Eye (tissue), 1 donor: ENCODE measurements around the gene SLC10A7.
A peak's percentile ranks its signal among the peaks of the same experiment; 100 is the strongest.

Experiments used
- DNase-seq: peaks from one replicate; pipeline ENCODE4 v3.0.0-alpha.2; 2015

The SLC10A7 gene, protein sequence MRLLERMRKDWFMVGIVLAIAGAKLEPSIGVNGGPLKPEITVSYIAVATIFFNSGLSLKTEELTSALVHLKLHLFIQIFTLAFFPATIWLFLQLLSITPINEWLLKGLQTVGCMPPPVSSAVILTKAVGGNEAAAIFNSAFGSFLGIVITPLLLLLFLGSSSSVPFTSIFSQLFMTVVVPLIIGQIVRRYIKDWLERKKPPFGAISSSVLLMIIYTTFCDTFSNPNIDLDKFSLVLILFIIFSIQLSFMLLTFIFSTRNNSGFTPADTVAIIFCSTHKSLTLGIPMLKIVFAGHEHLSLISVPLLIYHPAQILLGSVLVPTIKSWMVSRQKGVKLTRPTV

DNA sequence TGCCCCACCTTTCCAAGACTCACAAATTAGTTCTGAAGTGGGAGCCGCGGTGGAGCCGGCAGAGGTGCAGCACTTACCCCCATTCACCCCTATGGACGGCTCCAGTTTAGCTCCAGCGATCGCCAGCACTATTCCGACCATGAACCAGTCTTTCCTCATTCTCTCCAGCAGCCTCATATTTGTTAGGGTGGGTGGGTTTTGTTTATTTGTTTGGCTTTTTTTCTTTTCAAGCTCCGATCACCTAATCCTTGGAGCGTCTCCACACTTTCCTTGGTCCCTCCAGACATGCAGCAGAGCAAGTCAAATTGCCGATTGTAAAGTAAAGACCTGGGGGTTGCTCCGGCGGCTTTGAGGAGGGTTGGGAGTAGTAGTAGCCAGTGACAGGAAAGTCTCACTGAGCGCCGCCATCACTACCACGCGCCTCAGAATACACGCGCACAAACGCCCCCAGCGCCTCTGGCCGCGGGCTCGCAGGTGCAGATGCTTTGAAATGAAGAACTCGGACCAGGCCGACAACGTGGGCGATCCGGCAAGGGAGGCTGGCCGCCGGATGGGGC lies at the start of gene SLC10A7:
Gene SLC10A7 (minus strand): TSS at position 400 of the 557 bp plus-strand sequence. CDS start 223 bp downstream, at position 177.
- peak; percentile 93 for DNase-seq

DNA sequence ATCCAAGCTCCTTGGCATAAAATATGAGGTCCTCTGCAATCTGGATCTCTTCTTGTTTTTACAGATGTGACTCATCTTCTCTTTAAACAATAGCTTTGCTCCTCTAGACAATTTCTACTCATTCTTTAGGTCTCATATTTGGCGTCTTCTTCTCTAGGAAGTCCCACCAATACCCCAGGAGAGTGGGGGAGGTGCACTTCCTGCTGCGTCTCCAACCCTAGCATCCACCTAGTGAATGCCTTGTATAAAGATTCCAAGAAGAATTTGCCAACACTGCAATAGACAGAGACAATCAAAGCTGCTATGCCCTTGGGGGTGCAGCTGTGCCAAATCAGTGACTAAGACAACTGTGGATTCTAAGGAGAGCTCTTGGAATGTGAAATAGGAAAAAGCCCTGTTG lies 45.7 kb upstream of the SLC10A7 start:
- no peak for DNase-seq

DNA sequence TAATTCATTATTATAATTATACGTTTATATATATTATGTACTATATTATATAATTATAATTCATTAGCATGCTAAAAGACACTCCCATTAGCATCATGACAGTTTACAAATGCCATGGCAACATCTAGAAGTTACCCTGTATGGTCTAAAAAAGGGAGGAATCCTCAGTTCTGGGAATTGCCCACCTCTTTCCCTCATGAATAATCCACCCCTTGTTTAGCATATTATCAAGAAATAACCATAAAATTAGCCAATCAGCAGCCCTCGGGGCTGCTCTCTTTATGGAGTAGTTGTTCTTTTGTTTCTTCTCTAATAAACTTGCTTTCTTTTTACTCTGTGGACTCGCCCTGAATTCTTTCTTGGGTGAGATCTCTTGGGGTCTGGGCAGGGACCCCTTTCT lies 42.8 kb upstream of the SLC10A7 start:
- DNase-seq, result no peak

DNA sequence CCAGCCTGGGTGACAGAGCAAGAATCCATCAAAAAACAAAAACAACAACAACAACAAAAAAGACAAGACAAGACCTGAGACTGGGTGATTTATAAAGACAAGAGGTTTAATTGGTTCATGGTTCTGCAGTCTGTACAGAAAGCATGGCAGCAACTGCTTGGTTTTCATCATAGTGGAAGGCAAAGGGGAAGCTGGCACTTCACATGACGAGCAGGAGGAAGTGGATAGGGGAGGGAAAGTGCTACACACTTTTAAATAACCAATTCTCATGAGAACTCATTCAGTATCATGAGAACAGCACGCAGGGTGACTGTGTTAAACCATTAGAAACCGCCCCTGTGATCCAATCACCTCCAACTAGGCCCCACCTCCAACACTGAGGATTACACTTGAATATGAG lies 28.4 kb upstream of the SLC10A7 start:
- DNase-seq, result peak; percentile 6

DNA sequence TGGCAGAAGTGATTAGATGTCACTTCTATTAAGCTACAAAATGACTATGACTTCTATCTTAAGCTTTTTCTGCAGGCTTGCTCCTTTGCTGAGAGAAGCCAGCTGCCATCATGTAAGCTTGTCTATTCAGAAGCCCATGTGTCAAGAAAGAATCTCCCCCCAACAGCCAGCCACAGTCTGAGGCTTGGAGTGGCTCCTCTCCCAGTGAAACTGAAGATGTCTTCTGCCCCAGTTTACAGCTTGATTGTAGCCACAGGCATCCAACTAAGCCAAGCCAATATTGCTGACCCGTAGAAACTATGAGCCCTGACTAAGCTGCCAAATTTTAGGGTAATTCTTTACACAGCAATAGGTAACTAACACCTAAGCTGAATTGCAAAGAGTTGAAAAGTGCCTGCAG lies 26.7 kb upstream of the SLC10A7 start:
- no peak for DNase-seq

DNA sequence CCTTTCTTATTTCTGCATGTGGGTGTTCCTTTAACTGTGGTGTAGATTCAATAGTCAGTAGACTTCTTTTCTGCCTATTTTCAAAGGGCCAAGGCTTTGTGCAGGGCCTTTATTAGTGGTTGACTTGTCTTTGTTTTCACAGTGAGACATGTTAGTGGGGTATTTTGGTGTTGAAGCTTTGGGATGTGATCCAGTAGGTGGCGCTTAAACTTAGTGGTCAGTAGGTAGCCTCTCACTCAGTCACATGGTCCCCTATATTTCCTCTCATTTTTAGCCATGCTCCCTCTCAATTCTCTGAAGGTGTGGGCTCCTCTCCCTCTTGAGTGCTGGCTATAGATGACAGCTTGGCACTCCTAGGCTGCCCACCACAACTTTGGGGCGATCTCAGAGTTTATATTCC lies 23.4 kb upstream of the SLC10A7 start:
- no peak for DNase-seq

DNA sequence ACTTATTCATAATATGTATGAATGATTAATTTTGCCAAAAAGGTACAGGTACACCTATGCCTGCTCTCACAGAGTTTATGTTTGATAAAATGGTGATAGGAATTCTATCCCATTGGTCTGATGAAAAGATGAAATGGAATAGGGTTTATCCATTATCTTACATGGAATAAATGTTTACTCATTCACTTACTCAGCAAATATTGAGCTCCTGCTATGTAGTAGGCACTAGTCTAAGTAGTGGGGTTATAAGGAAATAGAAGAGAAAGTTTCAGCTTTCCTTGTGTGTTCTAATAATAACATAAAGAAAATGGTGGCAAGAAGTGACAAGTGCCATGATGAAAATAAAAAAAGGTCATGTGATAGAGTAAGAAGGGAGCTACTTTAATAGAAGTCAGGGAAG lies 12.4 kb upstream of the SLC10A7 start:
- no peak for DNase-seq

DNA sequence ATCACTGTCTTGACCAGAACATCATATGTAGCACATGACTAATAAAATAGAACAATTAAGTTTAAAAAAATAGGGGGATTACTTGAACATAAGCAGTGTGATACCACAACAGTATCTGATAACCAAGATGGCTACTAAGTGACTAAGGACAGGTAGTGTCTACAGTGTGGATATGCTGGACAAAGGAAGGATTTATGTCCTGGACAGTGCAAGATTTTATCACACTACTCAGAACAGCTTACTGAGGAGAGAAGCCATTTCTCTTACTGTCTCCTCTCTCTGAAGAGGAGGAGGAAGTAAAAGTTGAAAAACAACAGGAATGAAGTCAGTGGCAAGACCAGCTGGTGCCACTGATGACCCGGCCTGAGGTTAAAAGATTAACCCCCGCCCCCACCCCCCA lies 4.0 kb upstream of the SLC10A7 start:
- DNase-seq, result no peak

DNA sequence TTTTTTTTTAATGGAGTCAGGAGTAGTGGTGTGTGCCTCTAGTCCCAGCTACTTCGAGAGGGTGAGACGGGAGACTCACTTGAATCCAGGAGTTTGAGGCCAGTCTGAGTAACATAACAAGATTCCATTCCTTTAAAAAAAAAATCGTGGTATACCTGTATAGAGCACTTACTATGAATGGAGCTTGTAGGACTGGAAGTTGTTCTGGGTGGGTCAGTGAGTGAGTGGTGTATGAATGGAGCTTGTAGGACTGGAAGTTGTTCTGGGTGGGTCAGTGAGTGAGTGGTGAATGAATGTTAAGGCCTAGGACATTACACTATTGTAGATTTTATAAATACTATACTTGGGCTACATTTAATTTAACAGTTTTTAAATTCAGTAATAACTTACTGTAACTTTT lies 2.9 kb upstream of the SLC10A7 start:
- DNase-seq, result no peak

DNA sequence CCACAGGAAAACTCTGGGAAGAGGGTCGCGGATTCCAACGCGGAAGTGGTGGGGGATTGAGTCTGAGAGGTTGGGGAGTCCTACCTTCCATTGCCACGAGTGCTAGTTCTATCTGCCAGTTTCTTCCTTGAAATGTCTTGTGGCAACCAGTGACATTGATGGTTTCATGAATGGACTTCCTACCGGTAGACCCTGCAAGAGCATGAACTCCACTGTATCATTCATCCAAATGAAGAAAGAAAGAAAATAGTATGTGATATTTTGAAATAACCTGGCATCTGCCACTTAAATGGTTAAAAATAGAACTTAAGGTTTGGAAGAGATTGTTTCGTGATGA lies 1.1 kb upstream of the SLC10A7 start:
- no peak for DNase-seq

DNA sequence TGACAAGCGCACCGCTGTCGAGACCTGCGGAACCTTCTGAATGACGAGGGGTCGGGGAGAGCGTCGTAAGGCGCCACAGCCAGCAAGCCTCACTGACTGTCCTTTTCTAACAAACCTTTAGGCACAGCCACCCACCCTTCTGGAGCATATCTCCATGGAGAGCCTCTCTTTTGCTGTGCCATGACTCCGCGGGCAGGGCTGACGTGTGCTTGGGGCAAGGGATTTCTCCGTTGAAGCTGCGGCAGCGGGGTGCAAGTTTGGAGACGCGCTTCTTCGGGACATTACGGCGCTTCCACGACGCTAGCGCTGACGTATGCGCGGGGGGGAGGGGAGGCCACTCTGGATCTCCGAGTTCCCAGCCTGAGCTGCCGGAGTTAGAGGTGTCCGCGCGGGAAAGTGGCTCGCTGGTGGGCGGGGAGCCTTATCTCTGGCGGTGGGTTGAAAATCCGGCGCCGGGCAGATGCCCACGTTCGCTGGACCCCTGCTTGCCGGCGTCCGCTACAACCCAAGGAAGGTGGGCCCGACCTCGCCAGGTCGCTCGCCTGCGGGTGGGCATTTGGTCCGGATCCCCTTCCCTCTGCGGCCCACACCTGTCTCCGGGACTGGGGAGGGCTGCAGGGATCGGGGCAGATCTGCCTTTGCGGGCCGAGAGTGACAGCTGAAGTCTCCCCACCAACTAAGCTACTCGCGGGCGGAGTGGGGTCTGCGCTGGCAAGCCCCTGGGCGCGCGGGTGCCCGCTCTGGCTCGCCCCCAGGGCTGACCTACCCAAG lies 543 bp upstream of the SLC10A7 start:
- DNase-seq, result peak; percentile 97

DNA sequence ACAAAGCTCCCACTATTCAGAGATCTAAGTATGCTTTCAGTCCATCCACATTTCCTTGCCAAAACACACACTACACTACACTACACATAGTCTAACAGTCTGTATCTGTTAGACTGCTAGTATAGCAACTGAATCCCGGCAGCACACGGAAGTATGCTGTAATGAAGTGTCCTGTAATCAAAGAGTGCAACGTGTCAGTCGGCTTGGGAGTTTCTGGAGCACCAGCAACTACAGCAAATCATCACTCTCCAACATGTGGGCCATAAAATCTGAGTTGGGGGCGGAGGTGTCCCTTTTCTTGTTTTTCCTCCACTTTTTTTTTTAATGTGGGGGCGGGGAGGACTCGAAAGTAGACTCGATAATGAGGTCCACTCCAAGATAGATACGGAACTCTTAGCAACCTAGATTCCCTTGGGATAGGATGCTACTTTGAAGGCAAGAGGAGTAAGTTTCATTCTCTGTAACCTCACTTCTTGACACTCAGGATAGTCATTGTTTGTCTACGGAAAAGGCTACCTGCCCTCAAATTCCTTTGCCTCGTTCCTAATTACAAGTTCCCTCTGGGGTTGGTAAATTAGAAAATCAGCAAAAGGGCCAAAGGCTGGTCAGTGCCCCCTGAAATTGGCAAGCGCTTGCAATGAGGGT lies 722 bp downstream of the SLC10A7 start:
- peak; percentile 72 for DNase-seq

DNA sequence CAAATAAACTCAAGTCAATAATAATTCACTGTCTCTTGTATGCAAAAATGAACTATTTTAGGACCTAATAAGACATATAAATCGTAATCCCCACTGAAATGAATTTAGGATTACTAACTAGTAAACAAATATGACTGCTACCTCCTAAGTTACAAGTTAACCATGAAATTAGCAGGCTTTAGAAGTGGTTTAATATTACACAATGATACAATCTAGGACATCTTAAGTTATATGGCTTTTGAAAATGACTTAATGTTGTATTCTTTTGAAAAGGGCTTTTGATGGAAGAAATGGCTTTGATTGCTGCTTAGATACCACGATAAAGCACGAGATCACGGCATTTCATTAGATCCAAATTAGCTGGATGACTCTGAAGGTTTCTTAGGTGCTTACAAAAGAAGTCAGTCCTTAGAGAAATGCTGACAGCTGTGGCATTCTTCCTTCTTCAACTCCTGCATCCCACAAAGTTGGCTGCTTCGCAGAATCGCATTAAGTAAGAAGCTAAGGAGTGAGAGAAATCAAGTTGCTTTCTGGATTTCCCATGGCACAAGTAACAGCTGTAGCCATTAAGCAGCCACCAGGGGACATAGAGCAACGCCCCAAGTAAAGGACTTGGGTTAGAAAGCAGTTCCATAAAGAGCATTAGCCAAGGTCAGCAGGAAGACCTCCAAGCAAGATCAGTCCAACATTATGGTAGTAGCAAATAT lies 6.9 kb downstream of the SLC10A7 start:
- peak; percentile 36 for DNase-seq

DNA sequence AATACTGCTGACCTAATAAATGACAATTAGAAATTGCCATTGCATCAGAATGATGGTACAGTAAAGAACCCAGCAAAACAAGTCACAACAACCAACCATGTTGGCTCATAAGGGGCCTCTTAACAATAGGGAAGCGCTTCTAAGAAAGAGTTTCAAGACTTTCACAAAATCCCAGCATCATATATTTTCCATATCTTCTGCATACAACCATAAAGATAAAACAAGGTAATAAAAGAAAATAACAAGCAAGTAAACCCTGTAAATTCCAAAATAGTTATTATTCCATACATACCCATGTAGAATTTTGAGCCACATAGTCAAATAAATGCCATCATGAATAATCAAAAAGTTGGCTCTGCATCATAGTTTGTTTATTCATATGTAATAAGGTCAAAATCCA lies 8.2 kb downstream of the SLC10A7 start:
- DNase-seq, result no peak

DNA sequence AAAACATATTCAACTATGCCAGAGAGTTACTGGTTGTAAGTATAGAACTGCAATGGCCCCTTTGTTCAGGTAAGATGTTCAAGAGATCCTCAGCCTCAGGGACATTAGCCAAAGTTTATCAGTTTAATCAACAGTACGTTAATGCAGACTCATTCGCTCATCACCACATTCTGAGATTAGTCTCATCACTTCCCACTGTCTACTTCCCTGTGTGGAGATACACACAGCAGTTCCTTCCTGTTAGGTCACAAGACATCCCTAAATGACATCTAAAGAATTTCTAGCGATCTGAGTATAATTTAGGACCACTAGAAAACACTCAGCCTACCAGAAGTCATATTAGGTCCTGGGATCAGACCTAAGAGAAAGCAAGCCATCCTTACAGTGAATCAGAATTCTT lies 10.4 kb downstream of the SLC10A7 start:
- no peak for DNase-seq

DNA sequence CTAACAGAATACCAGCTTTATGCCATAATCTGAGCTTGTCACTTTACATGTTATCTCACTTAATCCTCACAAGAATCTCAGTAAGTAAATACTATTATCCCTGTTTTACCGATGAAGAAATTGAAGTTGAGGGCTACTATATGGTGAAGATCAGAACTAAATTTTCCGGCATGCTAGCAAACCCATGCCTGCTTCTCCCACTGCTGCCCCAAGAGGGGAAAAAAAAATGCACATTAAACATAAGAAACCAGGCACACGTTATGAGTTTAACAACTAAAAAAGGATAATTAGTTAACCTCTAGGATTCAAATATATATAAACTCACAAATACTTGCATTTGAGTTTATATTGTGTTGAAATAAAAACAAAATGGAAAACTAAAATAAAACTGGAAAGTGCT lies 10.8 kb downstream of the SLC10A7 start:
- no peak for DNase-seq

DNA sequence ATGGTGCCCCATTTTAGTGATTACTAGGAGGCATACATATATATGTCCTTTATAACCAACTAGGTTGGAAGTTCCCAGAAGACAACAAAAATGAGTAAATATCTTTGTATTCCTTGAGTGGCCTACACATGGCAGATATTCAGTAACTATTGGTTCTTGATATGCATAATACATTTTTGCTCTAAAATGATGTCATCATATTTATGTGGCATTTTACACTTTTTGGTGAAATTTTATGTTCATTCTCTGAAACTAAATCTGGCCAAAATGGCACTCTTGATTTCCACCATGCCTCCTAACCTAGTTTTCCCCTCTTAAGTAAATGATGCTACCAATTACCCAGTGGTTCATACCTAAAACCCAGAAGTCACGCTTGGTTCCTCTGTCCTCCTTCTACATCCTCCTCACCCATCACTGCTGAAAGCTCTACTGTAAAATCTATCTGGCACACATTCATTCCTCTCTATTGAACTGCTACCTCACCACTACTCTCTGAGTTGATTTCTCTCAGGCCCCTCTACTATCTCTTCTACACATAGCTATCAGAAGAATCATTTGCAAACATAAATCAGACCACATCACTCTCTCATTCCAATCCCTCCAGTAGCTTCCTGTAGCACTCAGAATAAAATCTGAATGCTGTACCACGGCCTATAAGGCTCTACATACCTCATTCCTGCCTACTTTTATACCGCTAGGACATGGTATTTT lies 13.4 kb downstream of the SLC10A7 start:
- no peak for DNase-seq

DNA sequence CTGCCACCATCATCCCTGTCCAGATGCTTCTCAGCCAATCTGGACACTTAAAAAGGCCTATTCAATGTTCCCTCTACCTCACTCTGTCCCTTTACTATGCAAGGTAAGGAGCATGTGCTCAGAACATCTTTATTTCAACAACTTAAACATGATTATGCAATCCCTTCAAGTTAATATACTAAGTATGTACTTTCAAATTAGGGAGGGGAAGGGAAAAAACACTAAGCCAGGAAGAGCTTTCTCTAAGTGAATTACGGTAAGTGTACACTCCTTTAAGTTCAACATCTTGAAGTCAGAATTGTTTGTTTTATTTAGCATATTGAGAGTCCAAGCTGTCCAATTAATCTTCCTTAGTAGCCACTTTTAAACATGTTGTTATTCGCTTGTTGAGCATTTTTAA lies 14.1 kb downstream of the SLC10A7 start:
- no peak for DNase-seq

DNA sequence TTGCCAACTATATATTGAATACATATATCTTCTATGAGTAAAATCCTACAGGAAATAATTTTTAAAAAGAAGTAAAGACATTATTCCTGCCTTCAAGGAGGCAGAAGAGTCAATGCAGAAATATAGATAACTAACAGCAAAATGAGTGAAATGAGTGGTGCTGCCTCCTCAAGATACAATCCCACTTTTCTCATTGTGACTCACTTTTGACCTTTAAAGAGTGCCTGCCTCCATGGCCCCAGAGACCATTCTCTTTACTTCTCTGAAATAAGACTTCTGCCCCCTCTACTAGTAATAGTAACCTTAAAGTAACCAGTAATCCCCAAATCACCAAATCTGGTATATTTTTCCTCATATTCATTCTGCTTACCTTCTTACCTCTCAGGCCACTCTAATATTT lies 15.5 kb downstream of the SLC10A7 start:
- no peak for DNase-seq

DNA sequence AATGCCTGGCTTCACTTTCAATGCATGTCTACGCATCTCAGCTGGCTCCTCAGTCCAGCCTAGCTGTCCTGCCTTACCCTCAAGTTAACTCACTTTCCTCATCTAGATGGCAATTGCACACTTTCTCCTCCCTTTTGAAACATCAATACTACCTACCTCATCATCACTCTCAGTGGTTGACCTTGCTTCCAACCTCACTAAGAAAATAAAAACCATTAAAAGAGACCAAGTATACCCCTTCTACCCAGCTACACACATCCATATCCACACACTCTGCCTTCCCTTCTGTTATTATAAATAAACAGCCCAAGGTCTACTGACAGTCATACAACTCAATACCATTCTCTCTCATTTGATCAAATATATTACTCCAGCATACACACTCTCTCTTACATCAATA lies 21.5 kb downstream of the SLC10A7 start:
- no peak for DNase-seq

DNA sequence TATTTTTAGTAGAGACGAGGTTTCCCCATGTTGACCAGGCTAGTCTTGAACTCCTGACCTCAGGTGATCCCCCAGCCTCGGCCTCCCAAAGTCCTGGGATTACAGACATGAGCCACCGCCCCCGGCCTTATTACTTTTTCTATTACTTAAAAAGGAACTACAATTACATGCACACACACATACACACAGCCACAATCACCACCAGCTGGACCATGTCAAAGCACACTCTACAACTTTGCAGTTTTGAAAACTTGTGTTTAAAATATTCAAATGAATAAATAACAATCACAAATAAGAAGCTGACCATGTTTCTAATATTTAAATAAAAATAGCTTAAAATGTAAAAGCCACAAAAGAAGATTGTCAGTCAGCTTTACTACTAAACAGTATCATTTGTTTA lies 23.4 kb downstream of the SLC10A7 start:
- DNase-seq, result no peak

DNA sequence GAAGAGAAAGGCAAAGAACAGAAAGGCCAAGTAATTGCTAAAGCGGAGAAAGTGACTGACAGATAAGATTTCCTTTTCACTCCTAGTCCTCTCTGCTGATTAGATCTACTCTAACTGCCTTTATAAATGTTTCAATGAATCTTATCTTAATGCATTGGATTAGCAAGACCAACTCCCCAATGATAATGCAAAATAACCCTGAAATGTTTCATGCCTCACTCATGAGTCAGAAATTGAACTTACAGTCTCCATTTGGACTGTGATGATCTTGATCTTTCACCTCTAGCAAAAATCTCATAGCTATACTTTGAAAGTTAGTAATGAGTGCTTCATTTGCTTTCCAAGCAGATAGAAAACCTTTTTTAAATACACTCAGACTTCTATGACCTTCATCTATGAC lies 26.5 kb downstream of the SLC10A7 start:
- DNase-seq, result no peak

DNA sequence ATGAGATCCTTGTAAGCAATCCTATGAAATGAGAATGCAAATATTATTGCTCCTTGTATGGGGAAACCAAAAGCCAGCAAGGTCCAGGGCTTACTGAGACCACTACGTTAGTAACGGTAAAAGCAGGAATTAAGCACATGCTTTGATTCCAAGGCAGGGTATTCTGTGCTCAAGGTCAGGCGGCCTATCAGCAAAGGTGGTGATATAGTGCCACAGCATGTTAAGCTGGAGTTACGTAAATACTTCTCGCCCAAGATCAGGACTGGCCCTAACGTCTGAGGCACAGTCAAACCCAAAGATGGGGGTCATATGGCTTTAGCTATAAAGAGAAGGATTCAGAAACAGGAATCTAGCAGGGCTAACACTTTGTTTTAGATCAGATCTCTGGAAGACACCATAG lies 27.6 kb downstream of the SLC10A7 start:
- no peak for DNase-seq
